Astrocyte of the cerebellum (primary cell): ENCODE results near the gene BAIAP3.
"Not testable (repeated sequence)": the region's sequence is repeated elsewhere in the genome, so short reads cannot be mapped to it uniquely, and the experiment has no call there.

Experiments used
- DNase-seq: peaks from one replicate; pipeline ENCODE4 v3.0.0-alpha.2; 2011; ENCODE audit warnings: low read depth
- H3K4me3 ChIP-seq: 2 replicates; pipeline ENCODE4 v1.5.1; 2011; ENCODE audit warnings: mild to moderate bottlenecking, low read depth, low read length, moderate library complexity
- CTCF ChIP-seq: IDR thresholded peaks from 2 replicates; pipeline ENCODE4 v1.5.1; 2012; ENCODE audit warnings: low read length, low read depth, moderate library complexity, mild to moderate bottlenecking; ENCODE audit errors: missing control alignments
- in situ Hi-C: cut with HindIII; loops from 2 replicates; pipeline ENCODE4 v1.10.0; 2017; ENCODE audit warnings: low sequenced_read_pairs

Gene BAIAP3

GRCh38 chr16:1288813-1289476 is 44.5 kb upstream of the BAIAP3 start:
- no peak for DNase-seq
- no peak overlapping the region for H3K4me3 ChIP-seq
- no peak for TF ChIP-seq CTCF
- in situ Hi-C loops: loop anchor here (25.0 kb wide), 2 partner anchors 98 to 152 kb away; no protein-coding TSS in a partner anchor

- no peak for TF ChIP-seq CTCF
- no peak overlapping the region for H3K4me3 ChIP-seq
- no peak for DNase-seq
- in situ Hi-C loops: loop anchor here (25.0 kb wide), 2 partner anchors 98 to 152 kb away; no protein-coding TSS in a partner anchor
Observed at GRCh38 chr16:1289477-1289866, 44.0 kb upstream of the BAIAP3 start.

GRCh38 chr16:1290063-1290501 is 43.4 kb upstream of the BAIAP3 start:
- no peak overlapping the region for H3K4me3 ChIP-seq
- TF ChIP-seq CTCF: no peak
- no peak for DNase-seq
- in situ Hi-C loops: loop anchor here (25.0 kb wide), 2 partner anchors 97 to 153 kb away; no protein-coding TSS in a partner anchor

GRCh38 chr16:1290860-1291575 is 42.4 kb upstream of the BAIAP3 start:
- in situ Hi-C loops: loop anchor here (25.0 kb wide), 2 partner anchors 96 to 154 kb away; no protein-coding TSS in a partner anchor
- DNase-seq: no peak
- TF ChIP-seq CTCF: no peak
- no peak overlapping the region for H3K4me3 ChIP-seq

GRCh38 chr16:1291576-1291974 is 41.9 kb upstream of the BAIAP3 start:
- TF ChIP-seq CTCF: no peak
- DNase-seq: no peak
- in situ Hi-C loops: loop anchor here (25.0 kb wide), 2 partner anchors 96 to 154 kb away; no protein-coding TSS in a partner anchor
- H3K4me3 ChIP-seq: no peak overlapping the region

GRCh38 chr16:1292208-1292607 is 41.2 kb upstream of the BAIAP3 start:
- not testable (repeated sequence) for H3K4me3 ChIP-seq, DNase-seq
- in situ Hi-C loops: loop anchor here (25.0 kb wide), 2 partner anchors 95 to 155 kb away; no protein-coding TSS in a partner anchor

GRCh38 chr16:1292808-1293207 is 40.6 kb upstream of the BAIAP3 start:
- H3K4me3 ChIP-seq, DNase-seq: not testable (repeated sequence)
- in situ Hi-C loops: loop anchor here (25.0 kb wide), 2 partner anchors 94 to 156 kb away; no protein-coding TSS in a partner anchor
